Stimulated activated CD8-positive, alpha-beta memory T cell treated with anti-CD3 and anti-CD28 coated beads, Interleukin-12 subunit alpha, Interleukin-12 subunit beta, amount 100 ng/mL, for 1 hour (primary cell): ENCODE results near the gene DCTN1.

Experiments
- DNase-seq: peaks from one replicate; pipeline ENCODE4 v3.0.0-alpha.2; 2020; ENCODE audit warnings: low read depth

The DCTN1 gene

DNA sequence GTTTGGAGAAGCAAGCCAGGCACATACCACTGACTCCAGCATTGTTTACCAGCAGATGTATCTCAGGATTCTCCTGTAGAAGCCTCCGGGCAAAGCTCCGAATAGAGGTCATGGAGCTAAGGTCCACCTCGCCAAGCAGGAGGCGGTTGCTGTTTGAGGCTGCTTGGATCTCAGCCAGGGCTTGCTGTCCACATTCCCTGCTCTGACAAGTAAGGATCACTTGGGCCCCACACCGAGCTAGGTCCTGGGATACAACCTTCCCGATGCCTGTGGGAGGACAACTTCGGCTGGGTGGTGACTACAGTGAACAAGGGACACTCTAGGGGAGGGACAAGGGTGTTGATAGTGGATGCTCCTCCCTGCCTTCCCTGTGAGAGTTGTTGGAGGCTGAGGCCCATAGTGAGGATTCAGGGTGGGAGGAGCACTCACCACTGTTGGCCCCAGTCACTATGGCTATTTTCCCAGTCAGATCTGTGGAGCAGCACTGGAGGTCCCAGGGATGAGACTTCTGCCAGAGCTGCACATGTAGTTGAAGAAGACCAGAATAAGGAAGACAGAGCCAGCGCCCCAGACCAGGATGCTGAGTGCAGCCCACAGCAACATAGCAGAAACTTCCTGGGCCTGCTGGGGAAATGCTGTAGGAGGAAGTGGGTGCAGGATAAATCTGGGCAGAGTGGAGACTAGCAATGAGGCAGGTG, 33.0 kb upstream of the DCTN1 start:
- no peak for DNase-seq

DNA sequence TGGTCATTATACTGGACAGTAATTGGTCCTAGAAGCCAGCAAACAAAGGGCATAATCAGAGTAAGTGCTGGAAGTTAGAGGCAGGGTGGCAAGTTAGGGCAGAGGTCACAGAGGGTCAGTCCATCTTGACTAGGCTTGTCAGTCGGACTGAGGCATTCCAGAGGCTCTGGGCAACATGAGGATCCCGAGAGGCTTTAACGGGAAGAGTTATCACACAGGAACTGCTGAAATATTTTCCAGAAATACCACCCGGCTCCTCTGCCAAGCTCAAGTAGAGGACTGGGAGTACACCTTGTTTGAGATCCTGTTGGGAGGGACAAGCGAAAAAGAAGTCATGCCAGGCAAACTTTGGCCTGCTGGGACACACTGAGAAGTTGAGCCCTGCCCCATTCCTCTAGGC, 27.6 kb upstream of the DCTN1 start:
- DNase-seq, result no peak

DNA sequence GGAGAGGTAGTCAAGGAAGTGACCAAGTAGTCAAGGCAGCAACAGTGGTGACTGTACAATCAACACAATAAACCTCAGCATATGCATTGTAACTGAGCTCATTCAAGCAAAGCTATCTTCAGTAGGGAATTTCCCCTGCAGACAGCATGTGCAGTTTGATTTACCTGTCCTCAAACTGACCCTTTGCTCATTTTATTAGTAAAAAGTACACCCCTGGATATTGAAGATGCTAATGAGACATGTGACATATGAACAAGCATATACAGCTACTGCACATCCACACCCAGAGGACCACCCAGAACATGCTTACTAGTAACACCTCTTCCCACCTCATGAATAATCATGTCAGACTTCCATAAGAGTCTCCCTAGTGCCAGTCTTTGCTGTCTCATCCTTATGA, 25.9 kb upstream of the DCTN1 start:
- DNase-seq, result no peak

- no peak for DNase-seq
These were observed 21.8 kb upstream of the DCTN1 start for GRCh38 chr2:74401891-74402290.

- DNase-seq, result no peak
These were observed 19.7 kb upstream of the DCTN1 start for GRCh38 chr2:74399785-74400184.

DNA sequence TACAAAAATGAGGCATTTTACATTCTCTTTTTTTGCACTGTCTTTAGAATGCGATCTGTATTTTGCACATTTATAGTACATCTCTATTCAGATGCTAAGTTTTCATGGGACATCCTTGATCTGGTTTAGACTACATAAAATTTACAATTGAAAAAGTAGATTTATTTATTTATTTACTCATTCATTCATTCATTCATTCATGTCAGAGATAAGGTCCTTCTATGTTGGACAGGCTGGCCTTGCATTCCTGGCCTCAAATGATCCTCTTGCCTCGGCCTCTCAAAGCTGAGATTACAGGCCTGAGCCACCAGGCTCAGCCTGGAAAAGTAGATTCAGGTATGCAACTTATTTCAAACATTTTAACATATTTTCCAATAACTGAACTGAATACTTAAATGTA, 16.0 kb upstream of the DCTN1 start:
- DNase-seq, result no peak

DNA sequence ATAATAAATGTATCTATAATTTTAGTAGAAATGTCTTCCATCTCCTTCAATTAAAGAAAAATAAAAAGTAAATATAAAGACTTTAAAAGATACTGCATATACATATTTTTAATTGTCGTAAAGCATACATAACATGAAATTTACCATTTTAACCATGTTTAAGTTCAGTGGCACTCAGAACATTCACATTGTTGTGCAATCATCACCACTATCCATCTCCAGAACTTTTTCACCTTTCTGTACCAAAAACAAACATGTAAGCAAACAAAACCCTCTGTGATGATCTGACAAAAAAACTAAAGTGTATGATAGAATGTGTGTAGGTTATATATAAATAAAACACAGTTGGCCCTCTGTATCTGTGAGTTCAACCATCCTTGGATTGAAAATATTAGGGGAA, 13.4 kb upstream of the DCTN1 start:
- no peak for DNase-seq

GRCh38 chr2:74392449-74392743, 12.3 kb upstream of the DCTN1 start:
- DNase-seq, result no peak

DNA sequence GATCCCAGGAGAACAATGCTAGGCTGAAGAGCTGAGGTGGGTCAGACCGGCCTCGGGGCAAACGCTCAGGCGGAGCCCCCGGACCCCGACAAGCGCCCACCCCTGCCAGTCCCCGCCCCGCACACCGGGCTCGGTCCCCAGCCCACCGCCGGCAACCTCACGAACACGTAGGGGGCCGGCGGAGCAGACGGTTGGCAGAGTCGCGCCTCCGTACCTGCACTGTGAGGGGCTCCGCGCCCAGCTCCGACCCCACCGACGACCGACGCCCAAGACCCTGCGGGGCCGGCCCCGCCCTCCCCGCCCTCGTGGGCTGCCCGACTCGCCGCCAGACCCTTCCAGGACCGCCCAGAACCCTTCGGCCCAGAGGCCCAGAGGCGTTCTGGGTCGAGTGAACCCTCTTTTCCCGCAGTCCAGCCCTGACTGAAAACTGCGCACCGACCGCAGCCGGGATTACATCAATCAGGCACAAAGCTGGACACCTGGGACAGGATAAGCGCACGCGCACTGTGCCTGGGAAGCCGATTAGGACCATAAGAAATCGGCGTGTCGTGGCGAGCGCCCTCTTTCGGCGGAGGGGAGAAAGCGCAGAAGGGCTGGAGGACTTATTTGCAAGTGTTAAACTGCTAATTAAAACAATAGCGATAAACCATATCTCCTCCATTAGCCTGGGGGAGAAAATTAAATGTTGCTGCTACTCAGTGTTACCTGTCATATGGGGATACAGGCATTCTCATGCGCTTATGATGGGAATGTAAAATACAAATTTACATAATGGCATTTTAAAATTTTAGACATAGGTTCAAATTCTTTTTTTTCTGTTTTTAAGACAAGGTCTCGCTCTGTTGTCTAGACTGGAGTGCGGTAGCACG, 11.7 kb upstream of the DCTN1 start:
- peak; percentile 93 for DNase-seq

- no peak for DNase-seq
These were observed 11.1 kb upstream of the DCTN1 start for GRCh38 chr2:74391209-74391579.

GRCh38 chr2:74390606-74391005, 10.5 kb upstream of the DCTN1 start:
- no peak for DNase-seq

GRCh38 chr2:74387346-74387745, 7.2 kb upstream of the DCTN1 start:
- no peak for DNase-seq

DNA sequence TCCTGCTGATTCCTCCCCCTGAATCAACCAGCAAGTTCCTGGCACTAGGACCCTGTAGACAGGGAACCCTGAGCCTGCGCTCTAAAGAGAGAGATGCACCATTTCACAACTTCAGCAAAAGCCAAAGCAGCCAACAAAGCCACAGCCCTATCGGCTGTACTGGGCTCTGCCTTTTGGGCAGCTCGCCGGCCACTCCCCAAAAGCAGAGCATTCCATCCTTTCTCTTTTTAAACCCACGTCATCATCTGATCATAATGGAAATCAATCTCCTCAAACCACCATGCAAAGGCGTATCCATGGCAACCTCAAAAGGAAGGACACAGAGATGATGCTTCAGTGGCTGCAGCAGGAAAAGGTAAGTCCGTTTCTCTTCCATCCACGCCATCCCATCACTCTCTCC, 5.3 kb upstream of the DCTN1 start:
- DNase-seq, result no peak

DNA sequence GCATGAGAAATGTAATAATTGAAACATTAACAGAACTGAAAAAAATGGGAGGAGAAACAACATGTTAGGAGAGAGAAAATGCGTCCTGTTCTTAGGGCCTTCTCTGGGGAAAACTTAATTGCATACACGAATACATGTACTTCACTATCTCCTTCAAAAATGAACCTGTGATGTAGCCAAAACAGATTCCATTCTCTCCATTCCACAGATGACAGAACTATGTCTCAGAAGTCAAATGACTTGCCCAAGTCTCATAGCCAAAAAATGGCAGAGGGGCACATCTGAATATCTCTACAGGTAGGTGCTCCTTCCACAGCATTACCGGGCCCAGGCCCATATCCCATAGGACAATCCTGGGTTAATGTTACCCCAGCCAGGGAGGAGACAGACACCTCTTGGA, 3.9 kb upstream of the DCTN1 start:
- no peak for DNase-seq

- no peak for DNase-seq
These were observed 3.1 kb upstream of the DCTN1 start for GRCh38 chr2:74383254-74383653.

DNA sequence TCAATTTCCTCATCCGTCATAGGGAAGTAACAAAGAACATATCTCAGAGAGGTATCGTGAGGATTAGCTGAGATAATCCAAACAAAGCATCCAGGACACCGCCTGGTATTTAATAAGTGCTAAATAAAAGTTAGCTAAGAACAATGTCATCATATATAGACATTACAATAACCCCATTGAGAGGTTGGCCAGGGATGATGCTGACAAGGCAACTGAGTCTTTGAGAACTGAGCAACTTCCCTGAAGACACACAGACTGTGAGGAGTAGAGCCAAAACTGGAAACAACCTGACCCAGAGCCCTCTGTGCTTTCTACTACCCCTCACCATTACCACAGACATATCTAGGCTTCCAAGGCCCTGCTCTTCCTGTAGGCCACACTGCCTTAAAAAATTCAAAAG, 1.6 kb upstream of the DCTN1 start:
- DNase-seq, result no peak

GRCh38 chr2:74378007-74378406, 2.1 kb downstream of the DCTN1 start:
- DNase-seq, result no peak

DNA sequence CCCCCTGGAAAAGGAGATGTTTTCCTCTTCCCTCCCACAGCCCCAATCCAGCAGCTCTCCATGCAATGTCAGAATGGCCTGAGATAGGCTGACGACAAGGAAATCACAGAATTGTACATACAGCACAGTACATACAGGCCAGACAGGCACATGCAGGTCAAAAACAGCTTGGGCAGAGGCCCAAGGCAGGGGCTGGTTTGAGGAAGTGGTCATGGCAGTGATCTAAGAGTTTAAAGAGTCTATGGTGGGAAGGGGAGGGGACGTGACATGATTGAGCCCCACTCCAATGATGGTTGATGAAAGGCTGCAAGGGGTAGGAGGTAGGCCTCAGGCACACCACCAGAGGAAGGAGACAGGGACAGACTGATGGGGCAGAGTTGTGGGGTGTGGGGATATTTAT, 4.3 kb downstream of the DCTN1 start:
- no peak for DNase-seq

DNA sequence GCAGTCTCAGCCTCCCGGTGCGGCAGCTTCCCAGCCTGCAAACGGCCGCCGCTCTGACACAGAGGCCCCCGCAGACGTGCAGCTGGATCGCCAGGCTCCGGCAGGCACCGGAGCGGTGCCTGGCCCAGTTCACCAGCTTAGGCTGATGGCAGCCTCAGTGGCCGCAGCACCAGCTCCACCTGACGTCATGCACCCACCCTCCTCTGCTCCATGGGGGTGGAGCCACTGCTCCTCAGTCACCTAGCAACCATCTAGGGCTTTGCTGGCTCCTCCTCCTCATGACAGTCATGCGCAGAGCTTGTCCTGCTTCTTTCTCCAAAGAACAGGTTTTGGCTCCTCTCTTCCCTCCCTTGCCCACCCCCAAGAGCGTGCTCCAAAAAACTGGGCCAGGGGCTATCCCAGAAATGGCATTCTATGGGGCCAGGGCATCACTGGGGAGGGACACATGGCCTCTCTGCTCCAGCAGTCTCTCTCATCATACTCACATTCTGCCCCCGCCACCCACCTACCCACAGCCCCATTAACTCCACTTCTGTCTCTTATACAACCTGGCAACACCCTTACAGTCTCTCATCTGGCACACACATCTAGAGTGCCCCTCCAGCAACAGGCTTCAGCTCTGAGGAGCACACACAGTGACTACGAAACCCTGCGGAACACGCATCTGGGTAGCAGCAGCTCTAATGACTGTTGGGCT, 5.5 kb downstream of the DCTN1 start:
- DNase-seq, result no peak

DNA sequence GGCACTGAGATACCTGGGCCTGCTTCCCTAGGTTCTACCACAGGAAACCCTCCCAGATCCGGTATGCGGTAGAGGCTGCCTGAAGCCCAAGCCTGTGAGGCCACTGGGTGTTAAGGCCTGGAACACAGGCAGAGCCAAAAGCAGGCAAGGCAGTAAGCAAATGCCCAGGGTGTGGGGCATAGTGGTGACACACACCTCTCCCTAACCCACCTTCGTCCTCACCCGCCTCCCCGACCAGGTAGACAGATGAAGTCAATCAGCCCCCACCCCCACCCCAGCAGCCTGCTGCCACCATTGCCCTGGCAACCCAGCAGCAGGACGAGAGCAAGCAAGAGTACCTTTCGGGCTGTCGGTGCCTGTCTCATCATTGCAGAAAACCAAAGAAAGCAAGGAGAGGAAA, 6.1 kb downstream of the DCTN1 start:
- no peak for DNase-seq

GRCh38 chr2:74373221-74373676, 6.9 kb downstream of the DCTN1 start:
- DNase-seq, result no peak

DNA sequence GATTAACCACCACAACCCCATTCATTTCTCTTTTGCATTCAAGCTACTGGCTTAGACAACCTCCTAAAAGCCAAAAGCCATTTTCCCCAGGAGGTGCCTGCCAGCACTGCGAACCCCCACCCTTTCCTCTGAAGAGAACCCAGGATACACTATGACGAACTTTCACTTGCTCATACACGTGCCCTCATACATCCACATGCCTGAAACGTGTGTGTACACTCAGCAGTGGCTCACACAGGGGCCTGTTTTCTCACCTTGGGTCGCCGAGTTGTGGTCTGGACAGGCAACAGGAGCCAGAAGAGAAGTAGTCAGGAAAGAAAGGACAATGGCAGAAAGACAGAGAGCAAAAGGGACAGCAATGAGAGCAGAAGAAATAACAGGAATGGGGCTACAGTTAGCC, 7.4 kb downstream of the DCTN1 start:
- no peak for DNase-seq

- no peak for DNase-seq
These were observed 8.7 kb downstream of the DCTN1 start for GRCh38 chr2:74371421-74371820.
